ENCODE results near the gene YIF1B. TPM values are rescaled to one million over a fixed set of nuclear protein-coding genes. Genes with fewer than 3 reads are reported as not detected.
A peak's percentile ranks its signal among the peaks of the same experiment; 100 is the strongest.

YIF1B gene
- total and polyA plus RNA-seq, 9 of the 15 experiments (the other 6 are each of a cell fraction or from before 2014, with no cell fraction given): 8.5 to 586 (median 323) TPM

- in situ Hi-C loops (cut with MboI) (no loop called here), intact Hi-C loops (cut with micrococcal nuclease) (no loop called here)
- POLR2A ChIA-PET: interaction anchor here (0.6 kb wide), 1 partner anchor 13 kb away, joined by 4 read pairs; no protein-coding TSS in a partner anchor
- FAIRE-seq (peak; percentile 44), ATAC-seq (no peak), DNase-seq (ENCODE audit: extremely low read depth in 1 of 4, low spot score in 3 of 4) (no peak)
- Histone ChIP-seq H3K27ac (ENCODE audit: extremely low read depth, low read depth, low read length) (no peak overlapping the region), H3K4me1 (replicated peaks in 1 of 2; ENCODE audit: control insufficient read depth in 2 of 2, insufficient read depth in 2 of 2, low read length in 2 of 2) (peaks cover 24 to 36% of the 10 kb centered on the region in 2 experiments), H3K4me2 (ENCODE audit: insufficient read depth, low read length) (no peak overlapping the region), H3K36me3 (ENCODE audit: control insufficient read depth, insufficient read depth, low read length) (no peaks in the 10 kb centered on the region), H4K20me1 (replicated peaks; ENCODE audit: control insufficient read depth, insufficient read depth, low read length) (no peaks in the 10 kb centered on the region), H3K9me3 (replicated peaks; ENCODE audit: control insufficient read depth, insufficient read depth, low read depth, low read length) (no peaks in the 10 kb centered on the region), H3K9me1 (ENCODE audit: control insufficient read depth, insufficient read depth, low read length) (no peaks in the 10 kb centered on the region), H3K9ac (ENCODE audit: insufficient read depth in 1 of 2, low read depth in 2 of 2, low read length in 2 of 2) (peak overlapping the region in 1 of 2 experiments; percentile 1; a peak in 1 of 4 replicates), H2AFZ (ENCODE audit: low read depth, low read length) (peak overlapping the region; percentile 64), H3K27me3 (ENCODE audit: control insufficient read depth in 2 of 2, insufficient read depth in 2 of 2, low read length in 2 of 2) (no peaks in the 10 kb centered on the region), H3K79me2 (ENCODE audit: control insufficient read depth, insufficient read depth, low read length) (no peaks in the 10 kb centered on the region), H3K4me3 (no peak overlapping the region)
- CTCF ChIA-PET (ENCODE audit: low intra/inter-chr PET ratio): no interaction called here
- no TSS peak for BruUV-seq (replicated peaks)
- TF ChIP-seq ZNF23 (CRISPR knock-in tag; IDR thresholded peaks at IDR 0.05): no peak
- peak in 1 of 3 experiments; percentile 38 for TF ChIP-seq YY1 (IDR thresholded peaks at IDR 0.05; ENCODE audit: borderline replicate concordance in 1 of 3, control insufficient read depth in 1 of 3, extremely low read depth in 1 of 3, insufficient read depth in 3 of 3, insufficient read length in 1 of 3, insufficient replicate concordance in 2 of 3, low read depth in 1 of 3, low read length in 2 of 3)
- 81% methylated on average over 3 of the region's 4 CpGs for WGBS (ENCODE audit: insufficient coverage, low coverage, missing lambda C conversion rate)
These were observed 8.7 kb upstream of the YIF1B start for GRCh38 chr19:38324431-38324830.

- Histone ChIP-seq H3K9me1 (ENCODE audit: control insufficient read depth, insufficient read depth, low read length) (no peaks in the 10 kb centered on the region), H3K4me2 (ENCODE audit: insufficient read depth, low read length) (no peak overlapping the region), H3K4me1 (replicated peaks in 1 of 2; ENCODE audit: control insufficient read depth in 2 of 2, insufficient read depth in 2 of 2, low read length in 2 of 2) (peaks cover 31 to 39% of the 10 kb centered on the region in 2 experiments), H3K4me3 (no peak overlapping the region), H3K27me3 (ENCODE audit: control insufficient read depth in 2 of 2, insufficient read depth in 2 of 2, low read length in 2 of 2) (no peaks in the 10 kb centered on the region), H3K27ac (ENCODE audit: extremely low read depth, low read depth, low read length) (no peak overlapping the region), H2AFZ (ENCODE audit: low read depth, low read length) (peak overlapping the region; percentile 65), H3K79me2 (ENCODE audit: control insufficient read depth, insufficient read depth, low read length) (no peaks in the 10 kb centered on the region), H3K36me3 (ENCODE audit: control insufficient read depth, insufficient read depth, low read length) (no peaks in the 10 kb centered on the region), H4K20me1 (replicated peaks; ENCODE audit: control insufficient read depth, insufficient read depth, low read length) (no peaks in the 10 kb centered on the region), H3K9me3 (replicated peaks; ENCODE audit: control insufficient read depth, insufficient read depth, low read depth, low read length) (no peaks in the 10 kb centered on the region), H3K9ac (ENCODE audit: insufficient read depth in 1 of 2, low read depth in 2 of 2, low read length in 2 of 2) (no peak overlapping the region; a peak in 1 of 4 replicates)
- WGBS (ENCODE audit: insufficient coverage, low coverage, missing lambda C conversion rate): 77% methylated on average over 7 of the region's 7 CpGs
- FAIRE-seq: peak; percentile 48
- no peak for DNase-seq (ENCODE audit: extremely low read depth in 1 of 4, low spot score in 3 of 4)
- ChIA-PET CTCF (ENCODE audit: low intra/inter-chr PET ratio) (no interaction called here), POLR2A (no interaction called here)
- no peak for ATAC-seq
- TF ChIP-seq HMG20A (CRISPR knock-in tag; conservative IDR thresholded peaks at IDR 0.05) (no peak), SPI1 (IDR thresholded peaks at IDR 0.05; ENCODE audit: borderline replicate concordance, low read depth, low read length) (peak; percentile 33; the same call in 1 of the 2 replicates), ZNF408 (CRISPR knock-in tag; IDR thresholded peaks at IDR 0.05; ENCODE audit: low read depth) (no peak)
- intact Hi-C loops (cut with micrococcal nuclease) (no loop called here), in situ Hi-C loops (cut with MboI) (no loop called here)
- no TSS peak for BruUV-seq (replicated peaks)
These were observed 7.5 kb upstream of the YIF1B start for GRCh38 chr19:38323291-38323690.

Data from K562 (cell line).